MM.1S (cell line): Measurements from ENCODE around the gene TM4SF20.

ENCODE experiments used
- DNase-seq: peaks from one replicate; pipeline ENCODE4 v3.0.0-alpha.2; 2015
- H2AFZ ChIP-seq: fragments of 300-600 bp; sonication (generic); 2 replicates; pipeline ENCODE4 v1.6.0; 2016; ENCODE audit warnings: antibody characterized with exemption, low read length
- H3F3A ChIP-seq: fragments of 300-600 bp; sonication (generic); 2 replicates; pipeline ENCODE4 v1.6.1; 2016; ENCODE audit warnings: mild to moderate bottlenecking, antibody characterized with exemption, low read length, moderate library complexity, mixed read lengths; ENCODE audit not compliant: insufficient read depth
- H3K27ac ChIP-seq: fragments of 300-600 bp; sonication (generic); 2 replicates; pipeline ENCODE4 v1.5.1; 2016; ENCODE audit warnings: mild to moderate bottlenecking, low read length
- H3K27me3 ChIP-seq: fragments of 300-600 bp; sonication (generic); replicated peaks from 2 replicates; pipeline ENCODE4 v1.6.0; 2016; ENCODE audit warnings: low read length; ENCODE audit not compliant: insufficient read depth
- H3K36me3 ChIP-seq: fragments of 300-600 bp; sonication (generic); replicated peaks from 2 replicates; pipeline ENCODE4 v1.6.1; 2016; ENCODE audit warnings: mild to moderate bottlenecking, low read length, mixed read lengths; ENCODE audit not compliant: insufficient read depth
- H3K4me1 ChIP-seq: fragments of 300-600 bp; sonication (generic); 2 replicates; pipeline ENCODE4 v1.6.1; 2016; ENCODE audit warnings: low read length, mixed read lengths
- H3K4me2 ChIP-seq: fragments of 300-600 bp; sonication (generic); 2 replicates; pipeline ENCODE4 v1.6.0; 2016; ENCODE audit warnings: low read depth, low read length
- H3K4me3 ChIP-seq: fragments of 300-600 bp; sonication (generic); 2 replicates; pipeline ENCODE4 v1.5.1; 2016; ENCODE audit warnings: low read length, mixed read lengths
- H3K79me2 ChIP-seq: fragments of 300-600 bp; sonication (generic); 2 replicates; pipeline ENCODE4 v1.6.1; 2016; ENCODE audit warnings: mixed run types, low read length, mixed read lengths
- H3K9ac ChIP-seq: fragments of 300-600 bp; sonication (generic); 2 replicates; pipeline ENCODE4 v1.6.1; 2016; ENCODE audit warnings: low read length, mixed read lengths
- H3K9me2 ChIP-seq: fragments of 300-600 bp; sonication (generic); replicated peaks from 2 replicates; pipeline ENCODE4 v1.6.1; 2016; ENCODE audit warnings: mild to moderate bottlenecking, low read length, mixed read lengths; ENCODE audit not compliant: insufficient read depth
- H3K9me3 ChIP-seq: fragments of 300-600 bp; sonication (generic); replicated peaks from 2 replicates; pipeline ENCODE4 v1.6.1; 2016; ENCODE audit warnings: mild to moderate bottlenecking, low read length, mixed read lengths; ENCODE audit not compliant: insufficient read depth
- H4K20me1 ChIP-seq: fragments of 300-600 bp; sonication (generic); 2 replicates; pipeline ENCODE4 v1.6.1; 2016; ENCODE audit warnings: mild to moderate bottlenecking, low read length, moderate library complexity, mixed read lengths; ENCODE audit not compliant: insufficient read depth
- CTCF ChIP-seq: fragments of 300-600 bp; sonication (generic); IDR thresholded peaks from 2 replicates; pipeline ENCODE4 v1.5.1; 2016; ENCODE audit warnings: antibody characterized with exemption, low read length, mixed read lengths
- EZH2 ChIP-seq: fragments of 300-600 bp; sonication (generic); optimal IDR thresholded peaks from 2 replicates; pipeline ENCODE3; 2017; ENCODE audit warnings: low read depth, mild to moderate bottlenecking, antibody characterized with exemption, low read length, mixed read lengths
- EZH2phosphoT487 ChIP-seq: fragments of 300-600 bp; sonication (generic); IDR thresholded peaks from 2 replicates; pipeline ENCODE4 v1.6.1; 2018; ENCODE audit warnings: antibody characterized with exemption, low read length

The TM4SF20 gene

GRCh38 chr2:227322530-227323205, 56.4 kb downstream of the TM4SF20 start:
- H3K9ac ChIP-seq, result no peak overlapping the region
- no peak overlapping the region for H3K4me3 ChIP-seq
- no peaks in the 10 kb centered on the region for H4K20me1 ChIP-seq
- DNase-seq, result no peak
- H3K4me1 ChIP-seq, result peaks cover 5% of the 10 kb centered on the region; the same call in 1 of the 2 replicates
- no peaks in the 10 kb centered on the region for H3K9me3 ChIP-seq
- H2AFZ ChIP-seq, result no peak overlapping the region
- no peak for TF ChIP-seq EZH2phosphoT487
- TF ChIP-seq EZH2, result no peak
- TF ChIP-seq CTCF, result no peak
- H3K36me3 ChIP-seq, result no peaks in the 10 kb centered on the region
- H3K27me3 ChIP-seq, result no peaks in the 10 kb centered on the region
- peaks cover 30% of the 10 kb centered on the region for H3K79me2 ChIP-seq
- H3K4me2 ChIP-seq, result no peak overlapping the region
- peaks cover 16% of the 10 kb centered on the region for H3F3A ChIP-seq
- H3K9me2 ChIP-seq, result no peaks in the 10 kb centered on the region
- H3K27ac ChIP-seq, result no peak overlapping the region

GRCh38 chr2:227320305-227321094, 58.6 kb downstream of the TM4SF20 start:
- Histone ChIP-seq H2AFZ (no peak overlapping the region), H3K27me3 (no peaks in the 10 kb centered on the region), H3K36me3 (no peaks in the 10 kb centered on the region), H3K4me1 (no peaks in the 10 kb centered on the region), H3K9me2 (no peaks in the 10 kb centered on the region), H3F3A (peaks cover 2% of the 10 kb centered on the region; the same call in 1 of the 2 replicates), H3K27ac (no peak overlapping the region), H4K20me1 (no peaks in the 10 kb centered on the region), H3K9ac (no peak overlapping the region), H3K79me2 (peaks cover 8% of the 10 kb centered on the region), H3K9me3 (no peaks in the 10 kb centered on the region), H3K4me2 (no peak overlapping the region), H3K4me3 (no peak overlapping the region)
- TF ChIP-seq CTCF (no peak), EZH2 (no peak), EZH2phosphoT487 (no peak)
- DNase-seq, result no peak

GRCh38 chr2:227317834-227318233, 61.3 kb downstream of the TM4SF20 start:
- H3K36me3 ChIP-seq, result no peaks in the 10 kb centered on the region
- H2AFZ ChIP-seq, result no peak overlapping the region
- H3K27ac ChIP-seq, result no peak overlapping the region
- no peak overlapping the region for H3K4me3 ChIP-seq
- H3K4me2 ChIP-seq, result no peak overlapping the region
- H3K79me2 ChIP-seq, result no peaks in the 10 kb centered on the region
- no peak overlapping the region for H3K9ac ChIP-seq
- no peaks in the 10 kb centered on the region for H3F3A ChIP-seq
- DNase-seq, result no peak
- no peak for TF ChIP-seq CTCF
- no peak for TF ChIP-seq EZH2
- TF ChIP-seq EZH2phosphoT487, result no peak
- H3K4me1 ChIP-seq, result no peaks in the 10 kb centered on the region
- H3K9me2 ChIP-seq, result no peaks in the 10 kb centered on the region
- no peaks in the 10 kb centered on the region for H4K20me1 ChIP-seq
- H3K9me3 ChIP-seq, result no peaks in the 10 kb centered on the region
- no peaks in the 10 kb centered on the region for H3K27me3 ChIP-seq
